RCC 7860 (cell line): ENCODE data around the gene MRM1.

Experiments used
- DNase-seq: peaks from one replicate; pipeline ENCODE4 v3.0.0-alpha.2; 2015; ENCODE audit warnings: low spot score
- FAIRE-seq: peaks from 2 replicates; lab custom pipeline; 2012; peaks lifted over from hg19 to GRCh38; lab: Jason Lieb, UNC

Gene MRM1, protein sequence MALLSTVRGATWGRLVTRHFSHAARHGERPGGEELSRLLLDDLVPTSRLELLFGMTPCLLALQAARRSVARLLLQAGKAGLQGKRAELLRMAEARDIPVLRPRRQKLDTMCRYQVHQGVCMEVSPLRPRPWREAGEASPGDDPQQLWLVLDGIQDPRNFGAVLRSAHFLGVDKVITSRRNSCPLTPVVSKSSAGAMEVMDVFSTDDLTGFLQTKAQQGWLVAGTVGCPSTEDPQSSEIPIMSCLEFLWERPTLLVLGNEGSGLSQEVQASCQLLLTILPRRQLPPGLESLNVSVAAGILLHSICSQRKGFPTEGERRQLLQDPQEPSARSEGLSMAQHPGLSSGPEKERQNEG

DNA sequence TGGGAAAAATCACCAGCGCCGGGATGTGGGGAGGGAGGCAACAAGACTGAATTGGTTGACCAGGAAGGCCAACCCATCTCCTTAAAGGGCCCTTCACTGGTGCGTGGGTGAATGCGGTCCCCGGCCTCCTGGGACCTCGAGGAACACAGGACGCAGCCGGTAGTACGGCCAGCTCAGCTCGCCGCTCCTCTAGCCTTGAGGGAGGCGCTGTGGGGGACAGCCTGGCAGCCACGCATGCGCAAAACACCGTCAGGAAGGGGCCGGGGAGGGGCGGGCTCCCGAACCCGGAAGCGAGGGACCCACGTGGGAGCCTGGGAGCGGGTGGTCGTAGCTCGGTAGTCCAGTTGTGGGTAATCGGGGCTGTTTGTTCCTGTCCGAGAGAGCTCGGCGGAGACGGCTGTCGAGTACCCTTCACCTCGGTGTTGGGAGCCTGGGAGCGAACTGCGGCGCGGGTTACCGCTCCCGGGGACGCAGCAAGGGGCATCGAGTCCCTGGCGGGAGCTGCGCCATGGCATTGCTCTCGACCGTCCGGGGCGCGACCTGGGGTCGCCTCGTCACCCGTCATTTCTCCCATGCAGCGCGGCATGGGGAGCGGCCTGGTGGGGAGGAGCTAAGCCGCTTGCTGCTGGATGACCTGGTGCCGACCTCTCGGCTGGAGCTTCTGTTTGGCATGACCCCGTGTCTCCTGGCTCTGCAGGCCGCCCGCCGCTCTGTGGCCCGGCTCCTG is at the start of gene MRM1:
MRM1 (plus strand) TSS at position 281 of the 727 bp plus-strand sequence; CDS start at position 509, 228 bp downstream.
- FAIRE-seq (no peak), DNase-seq (peak; percentile 88)

DNA sequence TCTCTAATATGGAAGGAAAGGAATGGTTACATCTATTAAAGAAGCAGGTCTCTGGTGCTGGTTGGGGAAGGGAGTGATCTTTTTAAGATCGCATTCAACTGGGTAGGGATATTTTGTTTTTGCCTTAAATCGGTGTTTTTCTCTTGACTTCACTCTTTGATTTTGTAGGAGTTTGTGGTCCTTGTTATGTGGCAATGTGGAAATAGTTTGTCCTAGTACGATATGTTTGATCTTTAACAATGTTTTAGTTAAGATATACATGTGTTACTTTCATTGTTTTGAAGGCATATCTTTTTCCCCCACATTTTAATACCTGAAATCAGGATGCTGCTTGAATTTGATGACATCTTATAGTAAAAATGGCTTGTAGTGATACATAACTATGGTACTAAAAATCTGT is 47.9 kb upstream of the MRM1 start:
- DNase-seq (no peak), FAIRE-seq (no peak)

DNA sequence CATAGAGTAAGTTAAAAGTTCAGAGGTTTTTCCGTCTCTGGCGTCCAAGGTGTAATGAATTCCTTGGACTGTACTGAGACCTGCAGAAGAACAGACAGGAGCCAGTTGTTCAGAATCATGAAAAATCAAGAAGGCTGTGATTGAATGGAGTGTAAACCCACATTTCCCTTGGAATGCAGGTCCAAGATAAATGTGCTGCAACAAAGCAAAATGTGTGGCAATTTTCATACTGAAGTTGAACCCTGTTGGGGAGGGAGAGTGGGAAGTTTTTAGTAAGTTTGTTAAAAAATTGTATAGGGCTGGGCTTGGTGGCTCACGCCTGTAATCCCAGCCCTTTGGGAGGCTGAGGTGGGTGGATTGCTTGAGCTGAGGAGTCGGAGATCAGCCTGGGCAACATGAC is 35.3 kb upstream of the MRM1 start:
- no peak for DNase-seq
- no peak for FAIRE-seq

DNA sequence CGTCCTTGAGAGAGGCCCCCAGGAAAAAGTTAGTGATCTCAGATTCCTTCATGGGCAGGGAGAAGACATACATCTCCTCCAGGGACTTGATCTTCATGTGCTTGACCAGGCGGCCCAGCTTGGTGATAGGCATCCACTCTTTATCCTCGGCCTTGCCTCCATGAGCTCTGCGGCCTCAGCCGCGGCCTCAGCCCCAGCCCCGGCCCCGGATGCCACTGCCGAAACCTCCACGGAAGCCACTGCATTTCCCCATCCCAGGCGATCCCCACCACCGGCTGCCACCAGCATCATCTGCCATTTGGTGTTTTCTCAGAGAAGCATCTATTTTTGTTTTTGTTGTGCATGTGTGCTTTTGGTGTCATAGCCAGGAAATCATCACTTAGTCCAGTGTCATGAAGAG is 26.4 kb upstream of the MRM1 start:
- DNase-seq (no peak), FAIRE-seq (no peak)

DNA sequence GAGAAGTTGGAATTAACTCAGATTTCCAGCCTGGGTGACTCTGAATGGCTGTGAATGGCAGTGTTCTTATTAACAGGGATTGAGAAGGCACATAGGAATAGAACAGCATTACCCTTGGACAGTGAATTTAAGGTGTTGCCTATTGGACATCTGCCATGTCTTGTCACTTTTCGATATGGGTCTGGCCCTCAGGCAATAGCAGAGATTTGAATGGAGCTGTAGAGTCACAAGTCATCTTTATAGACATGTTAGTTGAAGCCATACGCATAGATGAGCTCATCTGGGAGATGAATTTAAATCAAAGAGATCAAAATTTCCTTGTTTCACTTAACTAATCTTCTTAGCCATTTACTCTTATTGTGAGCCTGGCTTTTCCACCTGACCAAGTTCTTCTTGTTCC is 24.6 kb upstream of the MRM1 start:
- FAIRE-seq, result no peak

DNA sequence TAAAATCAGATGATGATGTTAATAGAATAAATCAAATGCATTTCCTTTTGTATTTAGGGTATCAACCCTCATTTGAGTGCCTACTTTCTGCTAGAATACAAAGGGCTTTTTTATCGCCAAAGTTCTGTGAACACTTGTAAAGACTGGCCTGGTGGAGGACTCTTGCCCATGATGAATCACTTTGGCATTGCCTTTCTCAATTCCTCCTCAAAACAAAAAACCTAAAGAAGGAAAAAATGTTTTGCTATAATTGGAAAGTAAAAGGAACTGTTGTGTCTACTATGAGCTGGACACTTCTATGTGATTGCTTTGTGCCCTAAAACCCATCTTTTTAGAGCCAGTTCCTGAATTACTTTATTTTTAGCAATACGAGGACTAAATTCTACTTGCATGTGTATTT is 22.7 kb upstream of the MRM1 start:
- FAIRE-seq (no peak), DNase-seq (no peak)

More for the DNA sequence above, 24.6 kb upstream of the MRM1 start:
- no peak for DNase-seq

DNA sequence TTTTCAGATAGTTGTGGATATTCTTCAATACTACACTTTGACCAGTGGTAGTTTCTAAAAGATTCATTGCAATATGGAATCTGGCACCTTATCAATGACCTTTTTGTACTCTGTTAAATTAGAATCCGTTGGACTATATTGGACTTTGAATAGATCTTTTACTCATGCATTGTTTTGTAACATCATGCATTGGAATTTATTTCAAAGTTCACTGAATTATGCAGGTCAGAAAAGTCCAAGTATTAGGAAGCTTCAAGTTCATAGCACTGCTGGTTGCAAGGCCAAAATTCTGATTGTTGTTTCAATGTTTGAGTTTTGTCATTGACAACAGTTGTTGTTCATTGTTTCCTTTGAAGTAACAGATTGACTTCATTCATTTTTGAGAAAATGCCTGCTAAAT is 17.6 kb upstream of the MRM1 start:
- FAIRE-seq, result no peak
- DNase-seq, result no peak

DNA sequence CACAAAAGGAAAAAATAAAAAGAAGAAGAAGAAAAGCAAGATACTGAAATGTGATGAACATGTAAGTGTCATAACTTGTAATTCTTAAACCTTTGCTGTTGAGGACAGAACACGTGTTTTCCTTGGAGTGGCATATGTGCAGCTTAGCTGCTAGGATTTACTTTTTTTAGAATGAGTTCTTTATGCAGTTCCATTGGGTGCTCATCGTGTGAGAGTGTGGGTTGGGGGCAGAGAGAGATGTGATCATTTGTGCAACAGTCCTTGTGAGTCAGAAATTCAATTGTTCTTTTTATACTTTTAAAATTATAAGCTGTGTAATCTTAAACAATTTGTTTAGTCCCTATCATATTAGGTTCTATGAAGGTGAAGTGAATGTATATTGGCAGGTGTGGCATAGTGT is 15.2 kb upstream of the MRM1 start:
- FAIRE-seq (no peak), DNase-seq (no peak)

DNA sequence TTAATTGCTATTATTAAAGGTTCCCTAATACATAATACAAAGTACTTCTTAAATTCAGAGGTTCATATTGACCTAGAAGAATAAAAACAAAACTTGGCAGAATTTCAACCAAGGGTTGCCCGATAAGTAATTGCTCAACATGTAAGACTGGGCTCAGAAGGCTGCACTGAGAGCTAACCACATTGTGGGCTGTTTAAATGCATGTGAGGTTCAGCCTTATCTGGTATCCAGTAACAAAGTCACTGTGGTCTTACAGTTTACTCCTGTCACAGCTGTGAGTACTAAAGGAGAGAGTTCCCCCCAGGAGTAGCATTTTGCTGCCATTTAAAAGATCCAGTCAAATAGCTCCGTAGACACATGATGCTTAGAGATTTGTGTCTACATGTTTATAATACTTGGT is 11.3 kb upstream of the MRM1 start:
- FAIRE-seq (no peak), DNase-seq (no peak)

DNA sequence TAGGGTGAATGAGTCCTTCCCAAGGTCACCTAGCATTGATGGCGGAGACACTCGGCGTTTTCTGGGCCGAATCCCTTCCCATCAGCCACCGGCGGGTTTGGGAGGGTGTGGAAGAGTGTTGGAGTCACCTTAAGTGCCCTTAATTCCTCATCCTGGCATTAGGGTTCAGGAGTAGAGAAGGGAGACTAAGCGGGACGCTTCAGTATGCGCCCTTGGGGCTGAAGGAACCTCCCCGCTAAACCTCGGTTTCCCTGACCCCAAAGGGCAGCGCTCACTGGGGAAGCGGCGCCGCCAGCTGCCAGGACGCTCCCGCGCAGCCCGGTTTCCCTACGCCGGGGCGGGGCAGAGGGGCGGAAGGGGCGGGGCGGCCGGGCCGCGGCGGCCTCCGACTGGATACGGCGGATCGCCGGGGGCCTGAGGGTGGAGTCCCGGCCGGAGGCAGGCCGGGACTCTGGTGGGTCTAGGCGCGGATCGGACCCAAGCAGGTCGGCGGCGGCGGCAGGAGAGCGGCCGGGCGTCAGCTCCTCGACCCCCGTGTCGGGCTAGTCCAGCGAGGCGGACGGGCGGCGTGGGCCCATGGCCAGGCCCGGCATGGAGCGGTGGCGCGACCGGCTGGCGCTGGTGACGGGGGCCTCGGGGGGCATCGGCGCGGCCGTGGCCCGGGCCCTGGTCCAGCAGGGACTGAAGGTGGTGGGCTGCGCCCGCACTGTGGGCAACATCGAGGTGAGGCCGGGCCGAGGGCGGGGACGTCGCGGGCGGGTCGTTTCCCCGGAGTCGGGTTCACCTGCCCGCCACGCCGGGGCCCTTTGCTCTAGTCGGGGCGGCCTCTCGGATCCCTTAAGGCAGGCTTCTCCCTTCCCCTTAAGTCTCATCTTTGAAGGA is 9.7 kb upstream of the MRM1 start, which contains the start of gene DHRS11:
DHRS11 (plus strand) TSS at position 446 of the 882 bp plus-strand sequence; CDS start at position 577, 131 bp downstream.
- peak; percentile 51 for DNase-seq
- FAIRE-seq, result no peak

DNA sequence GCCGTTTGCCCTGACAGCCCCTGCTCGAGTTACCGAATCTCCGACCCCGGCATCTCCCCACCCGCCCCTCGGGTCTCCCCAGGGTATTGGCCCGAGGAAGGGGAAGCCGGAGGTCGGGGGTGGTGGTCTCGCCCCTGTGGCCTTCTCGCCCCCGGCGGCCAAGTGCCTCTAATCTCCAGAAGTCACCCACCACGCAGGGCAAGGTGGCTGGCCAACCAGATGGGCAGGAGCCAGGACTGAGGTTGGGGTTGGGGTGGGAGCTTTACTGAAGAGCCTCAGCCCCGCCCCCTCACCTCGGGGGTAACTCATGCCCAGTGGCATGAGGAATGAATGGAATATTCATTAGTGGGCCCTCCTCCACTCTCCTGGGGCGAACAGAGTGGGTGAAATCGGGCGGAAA is 9.1 kb upstream of the MRM1 start:
- FAIRE-seq, result no peak
- DNase-seq, result peak; percentile 23

DNA sequence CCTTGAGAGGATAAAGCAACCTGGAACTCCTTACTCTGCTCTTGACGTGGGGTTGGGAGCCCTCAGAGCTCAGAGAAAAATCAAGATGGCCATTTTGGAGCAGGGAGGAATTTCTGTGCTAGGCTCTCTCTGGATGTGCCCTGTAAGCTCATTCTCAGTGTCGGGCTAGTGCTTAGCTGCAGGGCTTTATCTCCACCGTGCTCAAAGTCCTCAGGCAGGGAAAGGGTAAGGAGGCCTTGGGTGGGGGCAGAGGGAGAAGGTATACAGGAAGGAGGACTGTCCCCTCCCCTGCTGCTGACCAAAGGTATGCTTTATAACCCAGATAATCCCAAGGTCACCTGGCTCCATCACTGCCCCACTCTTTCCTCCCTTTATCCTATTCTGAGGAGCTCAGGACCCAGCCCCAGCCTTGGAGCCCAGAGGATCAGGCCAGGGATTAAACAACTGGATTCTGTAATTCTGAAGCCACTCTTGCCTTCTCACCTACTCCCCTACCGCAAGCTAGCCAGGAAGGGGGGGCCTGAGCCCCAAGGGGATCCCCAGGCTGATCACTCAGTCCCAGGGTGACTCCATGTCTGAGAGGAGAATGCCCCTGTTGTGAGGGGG is 8.6 kb upstream of the MRM1 start:
- DNase-seq, result no peak

DNA sequence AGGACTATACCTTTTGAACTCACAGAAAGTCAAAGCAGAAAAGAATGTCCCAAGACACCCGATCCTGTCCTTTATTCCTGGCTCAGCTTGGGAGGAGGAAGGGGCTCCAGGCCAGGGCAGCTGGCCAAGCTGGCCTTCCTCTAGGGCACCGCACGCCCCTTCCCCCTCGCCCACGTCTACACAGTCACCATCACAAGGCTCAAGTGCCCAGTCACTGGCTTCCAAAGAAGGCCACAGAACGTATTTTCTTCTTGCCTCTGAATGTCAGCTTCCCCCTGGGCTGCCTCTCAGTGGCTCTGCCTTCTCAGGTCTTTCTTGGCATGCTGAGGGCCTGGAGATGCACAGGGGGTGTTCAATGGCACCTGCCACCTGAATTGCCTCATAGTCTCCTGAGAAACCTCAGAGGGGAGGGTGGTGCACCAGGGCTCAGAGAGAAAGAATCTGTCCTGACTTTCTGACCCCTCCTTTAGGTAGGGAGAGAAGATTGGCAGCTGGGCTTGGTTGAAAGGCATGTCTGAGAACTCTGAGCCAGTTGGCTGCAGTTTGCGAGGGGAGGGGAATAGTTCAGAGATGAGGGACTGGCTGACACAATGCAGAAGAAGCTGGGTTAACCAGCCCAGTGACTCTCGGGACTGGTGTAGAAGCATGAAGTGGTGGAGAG is 7.6 kb upstream of the MRM1 start:
- no peak for FAIRE-seq
- no peak for DNase-seq

More for the DNA sequence above, 8.6 kb upstream of the MRM1 start:
- FAIRE-seq, result no peak

DNA sequence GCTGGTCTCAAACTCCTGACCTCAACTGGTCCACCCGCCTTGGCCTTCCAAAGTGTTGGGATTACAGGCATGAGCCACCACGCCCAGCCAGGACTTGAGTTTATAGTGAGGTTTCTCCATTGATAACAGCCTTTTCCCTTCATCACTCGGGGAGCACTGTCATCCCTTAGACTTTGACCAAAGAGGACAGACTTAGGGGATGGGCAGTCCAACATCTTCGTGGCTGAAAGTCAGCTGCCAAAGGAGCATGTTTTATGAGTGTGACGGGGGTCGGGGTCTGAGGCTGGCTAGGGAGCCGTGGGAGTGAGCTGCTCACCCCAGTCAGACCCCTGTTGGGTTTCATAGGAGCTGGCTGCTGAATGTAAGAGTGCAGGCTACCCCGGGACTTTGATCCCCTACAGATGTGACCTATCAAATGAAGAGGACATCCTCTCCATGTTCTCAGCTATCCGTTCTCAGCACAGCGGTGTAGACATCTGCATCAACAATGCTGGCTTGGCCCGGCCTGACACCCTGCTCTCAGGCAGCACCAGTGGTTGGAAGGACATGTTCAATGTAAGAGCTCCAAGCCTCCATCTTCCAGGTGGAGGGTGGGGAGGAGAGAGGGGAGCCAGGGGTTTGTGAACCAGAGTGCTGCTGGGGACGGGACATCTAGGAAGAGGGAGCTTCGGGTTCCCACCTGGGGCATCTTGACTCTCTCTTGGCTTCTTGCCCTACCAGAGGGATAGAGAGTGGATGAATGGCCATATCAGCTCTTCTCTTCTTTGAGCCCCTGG is 6.6 kb upstream of the MRM1 start:
- no peak for FAIRE-seq
- no peak for DNase-seq

DNA sequence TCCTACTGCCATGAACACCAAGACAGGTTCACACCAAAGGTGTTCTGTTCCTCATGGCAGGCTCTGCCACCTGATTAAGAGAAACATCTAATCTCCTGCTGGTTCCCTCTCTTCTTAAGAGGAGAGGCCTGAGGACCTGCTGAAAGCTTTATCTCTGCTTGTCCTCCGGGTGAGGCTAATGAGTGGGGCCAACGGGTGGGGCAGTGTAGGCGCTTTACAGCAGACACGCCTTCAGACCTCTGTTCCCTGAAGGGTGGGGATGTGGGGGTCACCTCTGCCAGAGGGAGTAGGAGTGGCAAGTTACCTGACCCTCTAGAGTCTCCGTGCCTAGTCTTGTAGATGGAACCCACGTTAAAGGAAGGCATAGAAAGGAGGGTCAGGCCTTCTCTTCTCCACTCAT is 4.2 kb upstream of the MRM1 start:
- no peak for DNase-seq
- no peak for FAIRE-seq

DNA sequence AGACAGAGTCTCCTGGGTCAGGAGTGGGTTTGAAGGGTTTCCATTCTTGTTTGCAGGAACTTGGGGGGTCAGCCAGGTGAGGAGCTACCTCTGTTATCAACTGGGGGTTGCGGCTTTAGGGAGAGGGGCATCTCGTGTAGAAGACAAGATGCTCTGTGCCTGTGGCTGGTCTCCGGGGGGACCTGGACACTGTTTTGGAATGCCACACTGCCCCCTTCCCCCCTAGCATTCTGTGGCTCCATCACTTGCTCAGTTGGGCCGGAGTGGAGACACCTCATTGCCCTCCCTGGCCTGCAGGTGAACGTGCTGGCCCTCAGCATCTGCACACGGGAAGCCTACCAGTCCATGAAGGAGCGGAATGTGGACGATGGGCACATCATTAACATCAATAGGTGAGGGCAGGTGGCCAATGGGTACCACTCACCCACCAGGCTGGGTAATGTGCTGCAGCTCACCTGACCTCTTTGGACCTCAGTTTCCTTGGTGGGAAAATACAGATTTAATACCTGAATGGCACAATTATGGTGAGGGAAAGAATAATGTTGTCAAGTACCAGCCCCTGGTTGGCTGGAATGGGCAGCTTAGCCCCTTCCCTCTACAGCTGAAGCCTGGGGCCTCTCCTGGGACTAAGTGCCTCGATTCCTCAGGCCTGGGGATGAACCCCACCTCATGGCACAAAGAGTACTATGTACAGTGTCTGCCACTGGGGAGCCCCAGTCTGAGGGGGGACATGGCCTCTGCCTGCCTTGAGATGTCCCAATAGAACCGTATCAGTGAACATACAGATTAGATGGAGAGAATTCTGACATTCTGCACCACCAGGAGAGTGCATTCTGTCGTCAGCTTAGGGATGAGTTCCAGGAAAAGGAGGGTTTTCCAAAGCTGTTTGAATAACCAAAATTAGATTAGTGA is 3.3 kb upstream of the MRM1 start:
- DNase-seq (no peak), FAIRE-seq (no peak)

DNA sequence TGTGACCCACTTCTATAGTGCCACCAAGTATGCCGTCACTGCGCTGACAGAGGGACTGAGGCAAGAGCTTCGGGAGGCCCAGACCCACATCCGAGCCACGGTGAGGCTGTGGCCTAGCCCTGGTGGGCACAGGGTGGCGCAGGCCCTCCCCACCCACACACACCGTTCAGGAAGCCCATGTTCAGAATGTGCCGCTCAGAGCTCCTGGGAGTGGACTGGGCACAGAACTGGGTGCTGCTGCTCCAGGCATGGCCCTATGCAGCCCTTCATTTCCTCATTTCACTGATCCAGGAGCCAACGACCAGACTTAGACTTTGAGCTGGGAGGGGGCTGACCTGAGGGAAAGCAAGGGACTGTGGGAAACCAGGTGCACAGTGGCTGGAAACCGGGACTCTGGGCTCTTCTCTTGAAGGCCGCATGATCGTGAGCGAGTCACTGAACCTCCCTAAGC is 2.4 kb upstream of the MRM1 start:
- FAIRE-seq, result no peak
- no peak for DNase-seq

DNA sequence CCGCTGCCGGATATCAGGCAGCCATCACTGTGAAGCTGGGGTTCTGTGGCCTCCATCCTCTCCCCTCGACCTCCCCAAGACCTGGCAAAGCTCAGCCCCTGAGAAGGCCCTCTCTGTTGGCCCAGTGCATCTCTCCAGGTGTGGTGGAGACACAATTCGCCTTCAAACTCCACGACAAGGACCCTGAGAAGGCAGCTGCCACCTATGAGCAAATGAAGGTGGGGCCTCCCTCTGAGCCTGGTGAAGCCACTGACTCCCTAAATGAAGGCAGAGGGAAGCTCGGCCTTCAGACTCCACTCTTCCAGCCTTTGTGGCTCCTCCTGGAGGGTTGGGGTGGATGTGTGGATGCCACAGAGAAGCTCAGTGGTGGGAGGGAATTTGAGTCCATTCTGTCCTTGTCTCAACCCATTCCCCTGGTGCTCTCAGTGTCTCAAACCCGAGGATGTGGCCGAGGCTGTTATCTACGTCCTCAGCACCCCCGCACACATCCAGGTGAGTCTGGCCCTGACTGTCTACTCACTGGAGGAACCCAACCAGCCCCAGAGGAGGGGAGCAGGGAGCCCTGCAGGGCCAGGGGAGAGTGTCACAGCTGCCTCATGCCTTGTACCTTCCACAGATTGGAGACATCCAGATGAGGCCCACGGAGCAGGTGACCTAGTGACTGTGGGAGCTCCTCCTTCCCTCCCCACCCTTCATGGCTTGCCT is 1.7 kb upstream of the MRM1 start:
- FAIRE-seq (no peak), DNase-seq (no peak)
